IMR-90 (cell line): ENCODE data around the gene AKAP9.

ENCODE experiments used
- CTCF ChIP-seq: conservative IDR thresholded peaks from 2 replicates; pipeline ENCODE4 v1.5.1; 2012; ENCODE audit warnings: mild to moderate bottlenecking, low read depth, low read length, improper control_type of control experiment
- ELK1 ChIP-seq: fragments of 150-350 bp; IDR thresholded peaks from 2 replicates; pipeline ENCODE4 v1.6.1; 2016; ENCODE audit warnings: low read depth, mild to moderate bottlenecking, low read length, moderate library complexity, borderline replicate concordance

GRCh38 chr7:92115821-92116220 lies 175.2 kb downstream of the AKAP9 start:
- TF ChIP-seq CTCF (no peak), ELK1 (no peak)
